ENCODE data around the gene ACOT8.
"Not testable (repeated sequence)": the region's sequence is repeated elsewhere in the genome, so short reads cannot be mapped to it uniquely, and the experiment has no call there.

GRCh38 chr20:45874104-45874481 is 16.9 kb upstream of the ACOT8 start:
- TF ChIP-seq, protein P1, sequence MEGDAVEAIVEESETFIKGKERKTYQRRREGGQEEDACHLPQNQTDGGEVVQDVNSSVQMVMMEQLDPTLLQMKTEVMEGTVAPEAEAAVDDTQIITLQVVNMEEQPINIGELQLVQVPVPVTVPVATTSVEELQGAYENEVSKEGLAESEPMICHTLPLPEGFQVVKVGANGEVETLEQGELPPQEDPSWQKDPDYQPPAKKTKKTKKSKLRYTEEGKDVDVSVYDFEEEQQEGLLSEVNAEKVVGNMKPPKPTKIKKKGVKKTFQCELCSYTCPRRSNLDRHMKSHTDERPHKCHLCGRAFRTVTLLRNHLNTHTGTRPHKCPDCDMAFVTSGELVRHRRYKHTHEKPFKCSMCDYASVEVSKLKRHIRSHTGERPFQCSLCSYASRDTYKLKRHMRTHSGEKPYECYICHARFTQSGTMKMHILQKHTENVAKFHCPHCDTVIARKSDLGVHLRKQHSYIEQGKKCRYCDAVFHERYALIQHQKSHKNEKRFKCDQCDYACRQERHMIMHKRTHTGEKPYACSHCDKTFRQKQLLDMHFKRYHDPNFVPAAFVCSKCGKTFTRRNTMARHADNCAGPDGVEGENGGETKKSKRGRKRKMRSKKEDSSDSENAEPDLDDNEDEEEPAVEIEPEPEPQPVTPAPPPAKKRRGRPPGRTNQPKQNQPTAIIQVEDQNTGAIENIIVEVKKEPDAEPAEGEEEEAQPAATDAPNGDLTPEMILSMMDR (optimal IDR thresholded peaks at IDR 0.05 in 1 of 3, IDR thresholded peaks at IDR 0.05 in 1 of 3, conservative IDR thresholded peaks at IDR 0.05 in 1 of 3; ENCODE audit: extremely low read depth in 1 of 3, insufficient read depth in 2 of 3, low read length in 3 of 3) = not testable (repeated sequence)
- not testable (repeated sequence) for TF ChIP-seq EZH2 (IDR thresholded peaks at IDR 0.05; ENCODE audit: low read length)
